Body of pancreas (tissue), 4 donors: ENCODE results near the gene MPI. TPM values are rescaled to one million over a fixed set of nuclear protein-coding genes. Genes with fewer than 3 reads are reported as not detected.
"Not testable (repeated sequence)": the region's sequence is repeated elsewhere in the genome, so short reads cannot be mapped to it uniquely, and the experiment has no call there.

Source experiments
- ATAC-seq: fragments of 150-250 bp; one replicate; pipeline ENCODE4 v1.9.1; 2016
- DNase-seq, 4 donors: peaks; one replicate each; pipeline ENCODE4 v3.0.0-alpha.2; 2019
- H3K27ac ChIP-seq, 4 donors: fragments of 200-600 bp; sonication (generic); 1 replicate in 3 of 4; 2 replicates in 1 of 4; pipeline versions ENCODE4 v1.5.1 to v1.6.1; 2016 to 2019; ENCODE audit warnings: mild to moderate bottlenecking in 1 of 4, mixed read lengths in 1 of 4, moderate library complexity in 1 of 4
- H3K27me3 ChIP-seq, 2 donors: fragments of 200-600 bp; sonication (generic); one replicate each; pipeline ENCODE4 v1.6.0; 2016; ENCODE audit warnings: mild to moderate bottlenecking in 1 of 2
- H3K36me3 ChIP-seq, 2 donors: fragments of 200-600 bp; sonication (generic); replicated peaks in 1 of 2; 2 replicates each; pipeline ENCODE4 v1.5.1; 2016; ENCODE audit warnings: low read depth in 2 of 2; ENCODE audit not compliant: insufficient read depth in 1 of 2
- H3K4me1 ChIP-seq: fragments of 200-600 bp; sonication (generic); one replicate; pipeline ENCODE4 v1.6.0; 2016
- H3K4me3 ChIP-seq, 2 donors: fragments of 200-600 bp; sonication (generic); 1 replicate in 1 of 2; 2 replicates in 1 of 2; pipeline ENCODE4 v1.5.1; 2016 to 2019
- H3K9me3 ChIP-seq, 3 donors: fragments of 200-600 bp; sonication (generic); 1 replicate in 2 of 3; 2 replicates in 1 of 3; pipeline ENCODE4 v1.5.1; 2016
- POLR2A ChIP-seq, 3 donors: fragments of 450-650 bp; IDR thresholded peaks; one replicate each; pipeline ENCODE4 v1.6.1; 2016; ENCODE audit warnings: antibody characterized with exemption in 3 of 3, mild to moderate bottlenecking in 2 of 3
- WGBS, 2 donors: methylation state at CpG; one replicate each; pipeline ENCODE4 v1.1.5; 2017; 5-methylcytosine and 5-hydroxymethylcytosine counted together
- intact Hi-C: fragments of 100-400 bp; cut with DNase I; formaldehyde crosslinking; loops from one replicate; pipeline ENCODE4 v1.15.1; 2023
- total RNA-seq, 2 donors: library from RNA; depleted of rRNA; stranded (reverse); fragments of >200 nt; gene quantifications; one replicate each; pipeline ENCODE4 v1.1.0, GENCODE V29; 2016
- TF ChIP-seq, protein P1 (sequence below), 7 experiments: fragments of 450-650 bp in 4 of 7; fragments of 200-600 bp in 3 of 7; sonication (generic) in 3 of 7; IDR thresholded peaks; one replicate each; pipeline ENCODE4 v1.5.1; 2016 to 2019; ENCODE audit warnings: antibody characterized with exemption in 7 of 7

Gene MPI
- total RNA-seq, 2 donors from 2014 or later, result 47.5 to 80.4 TPM

DNA sequence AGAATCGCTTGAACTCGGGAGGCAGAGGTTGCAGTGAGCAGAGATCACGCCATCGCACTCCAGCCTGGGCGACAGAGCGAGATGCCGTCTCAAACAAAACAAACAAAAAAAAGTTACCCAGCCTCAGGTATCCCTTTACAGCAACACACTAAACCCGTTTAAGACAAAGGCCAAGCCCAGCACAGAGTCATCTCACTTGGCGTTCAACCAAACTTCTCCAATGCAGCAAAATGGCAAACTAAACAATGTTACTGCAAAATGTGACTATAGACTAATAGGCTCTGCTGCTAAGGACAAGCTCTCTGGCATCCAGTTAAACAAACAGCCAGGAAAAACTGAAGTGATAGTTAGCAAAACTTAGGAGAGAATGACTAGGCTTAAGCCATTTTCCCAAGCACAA lies 23.2 kb downstream of the MPI start:
- H3K27ac ChIP-seq, result no peak overlapping the region
- intact Hi-C loops, result no loop called here
- ATAC-seq (no peak), DNase-seq (no peak)
- WGBS, 2 donors, result 92 to 96% methylated on average over 9 of the region's 9 CpGs
- H3K27me3 ChIP-seq, result no peaks in the 10 kb centered on the region
- H3K4me1 ChIP-seq, result no peaks in the 10 kb centered on the region
- H3K9me3 ChIP-seq, result no peaks in the 10 kb centered on the region
- no peak overlapping the region for H3K4me3 ChIP-seq
- TF ChIP-seq, protein P1, sequence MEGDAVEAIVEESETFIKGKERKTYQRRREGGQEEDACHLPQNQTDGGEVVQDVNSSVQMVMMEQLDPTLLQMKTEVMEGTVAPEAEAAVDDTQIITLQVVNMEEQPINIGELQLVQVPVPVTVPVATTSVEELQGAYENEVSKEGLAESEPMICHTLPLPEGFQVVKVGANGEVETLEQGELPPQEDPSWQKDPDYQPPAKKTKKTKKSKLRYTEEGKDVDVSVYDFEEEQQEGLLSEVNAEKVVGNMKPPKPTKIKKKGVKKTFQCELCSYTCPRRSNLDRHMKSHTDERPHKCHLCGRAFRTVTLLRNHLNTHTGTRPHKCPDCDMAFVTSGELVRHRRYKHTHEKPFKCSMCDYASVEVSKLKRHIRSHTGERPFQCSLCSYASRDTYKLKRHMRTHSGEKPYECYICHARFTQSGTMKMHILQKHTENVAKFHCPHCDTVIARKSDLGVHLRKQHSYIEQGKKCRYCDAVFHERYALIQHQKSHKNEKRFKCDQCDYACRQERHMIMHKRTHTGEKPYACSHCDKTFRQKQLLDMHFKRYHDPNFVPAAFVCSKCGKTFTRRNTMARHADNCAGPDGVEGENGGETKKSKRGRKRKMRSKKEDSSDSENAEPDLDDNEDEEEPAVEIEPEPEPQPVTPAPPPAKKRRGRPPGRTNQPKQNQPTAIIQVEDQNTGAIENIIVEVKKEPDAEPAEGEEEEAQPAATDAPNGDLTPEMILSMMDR (IDR thresholded peaks at IDR 0.05), result no peak
- TF ChIP-seq POLR2A (IDR thresholded peaks at IDR 0.05), result no peak
- H3K36me3 ChIP-seq, result peaks cover 0 to 8% of the 10 kb centered on the region in 2 donors

DNA sequence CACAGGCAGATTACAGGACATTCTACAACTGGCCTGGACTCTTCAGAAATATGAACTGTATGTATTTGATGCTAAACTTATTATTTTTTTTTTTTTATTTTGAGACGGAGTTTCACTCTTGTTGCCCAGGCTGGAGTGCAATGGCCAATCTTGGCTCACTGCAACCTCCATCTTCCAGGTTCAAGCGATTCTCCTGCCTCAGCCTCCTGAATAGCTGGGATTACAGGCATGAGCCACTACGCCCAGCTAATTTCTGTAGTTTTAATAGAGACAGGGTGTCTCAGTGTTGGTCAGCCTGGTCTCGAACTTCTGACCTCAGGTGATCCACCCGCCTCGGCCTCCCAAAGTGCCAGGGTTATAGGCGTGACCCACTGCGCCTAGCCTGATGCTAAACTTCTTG lies 24.0 kb downstream of the MPI start:
- intact Hi-C loops, H3K4me1 ChIP-seq, H3K27me3 ChIP-seq, H3K27ac ChIP-seq, ATAC-seq, DNase-seq, H3K4me3 ChIP-seq, H3K9me3 ChIP-seq: not testable (repeated sequence)
- peaks cover 0 to 14% of the 10 kb centered on the region in 2 donors for H3K36me3 ChIP-seq
- WGBS, 2 donors, result 96 to 98% methylated on average over 8 of the region's 8 CpGs

DNA sequence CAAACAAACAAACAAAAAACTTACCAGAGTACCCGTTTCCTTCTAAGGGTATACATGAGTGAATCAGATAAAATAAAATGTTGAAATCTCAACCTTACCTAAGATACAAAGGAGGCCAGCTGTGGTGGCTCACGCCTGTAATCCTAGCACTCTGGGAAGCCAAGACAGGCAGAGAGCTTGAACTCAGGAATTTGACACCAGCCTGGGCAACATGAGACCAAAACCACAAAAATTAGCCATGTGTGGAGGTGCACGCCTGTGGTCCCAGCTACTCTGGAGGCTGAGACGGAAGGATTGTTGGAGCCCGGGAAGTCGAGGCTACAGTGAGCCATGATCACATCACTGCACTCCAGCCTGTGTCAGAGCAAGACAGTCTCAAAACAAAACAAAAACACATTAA lies 27.8 kb downstream of the MPI start:
- TF ChIP-seq, protein P1 (IDR thresholded peaks at IDR 0.05), result no peak
- TF ChIP-seq POLR2A (IDR thresholded peaks at IDR 0.05), result no peak
- Histone ChIP-seq H3K9me3 (no peaks in the 10 kb centered on the region), H3K36me3 (peaks cover 0 to 31% of the 10 kb centered on the region in 2 donors), H3K27me3 (no peaks in the 10 kb centered on the region), H3K4me1 (no peaks in the 10 kb centered on the region), H3K4me3 (no peak overlapping the region), H3K27ac (no peak overlapping the region)
- no peak for DNase-seq
- intact Hi-C loops, result no loop called here
- ATAC-seq, result no peak
- WGBS, 2 donors, result 90 to 91% methylated on average over 6 of the region's 6 CpGs

DNA sequence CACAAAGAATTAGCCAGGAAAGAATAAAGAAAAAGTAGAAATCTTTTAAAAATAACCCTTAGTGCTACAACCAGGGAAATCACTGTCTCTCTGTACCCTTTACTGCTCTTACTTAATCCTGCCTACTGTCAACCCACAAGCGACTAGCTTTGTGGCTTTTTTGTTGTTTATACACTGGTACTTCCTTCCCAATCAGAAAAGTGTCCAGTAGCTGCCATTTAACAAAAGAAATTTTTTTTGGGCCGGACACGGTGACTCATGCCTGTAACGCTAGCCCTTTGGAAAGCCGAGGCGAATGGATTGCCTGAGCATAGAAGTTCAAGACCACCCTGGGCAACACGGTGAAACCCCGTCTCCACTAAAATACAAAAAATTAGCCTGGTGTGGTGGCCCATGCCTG lies 30.6 kb downstream of the MPI start:
- Histone ChIP-seq H3K27me3 (no peaks in the 10 kb centered on the region), H3K36me3 (peaks cover 0 to 37% of the 10 kb centered on the region in 2 donors), H3K9me3 (no peaks in the 10 kb centered on the region), H3K27ac (no peak overlapping the region), H3K4me3 (no peak overlapping the region), H3K4me1 (no peaks in the 10 kb centered on the region)
- 72 to 94% methylated on average over 8 of the region's 8 CpGs for WGBS, 2 donors
- no peak for DNase-seq
- ATAC-seq, result no peak
- intact Hi-C loops, result no loop called here
- no peak for TF ChIP-seq POLR2A (IDR thresholded peaks at IDR 0.05)
- TF ChIP-seq, protein P1 (IDR thresholded peaks at IDR 0.05), result no peak

DNA sequence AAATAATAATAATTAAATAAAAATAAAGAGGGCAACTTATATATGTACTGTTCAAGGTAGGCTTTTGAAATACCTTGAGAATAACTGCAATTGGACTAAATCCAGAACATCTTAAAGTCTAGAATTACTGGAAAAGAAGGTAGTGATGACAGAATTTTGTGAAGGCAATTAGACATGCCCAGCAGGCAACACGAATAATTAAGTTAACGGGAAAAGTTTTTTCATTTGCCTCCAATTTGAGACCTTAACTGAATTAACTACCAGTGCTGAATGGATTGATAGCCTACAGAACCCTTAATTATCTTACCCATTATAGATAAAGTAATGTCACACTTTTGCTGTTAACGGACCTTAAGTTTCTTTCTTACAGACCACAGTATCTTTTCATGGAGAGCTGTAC lies 34.7 kb downstream of the MPI start:
- peaks cover 2% of the 10 kb centered on the region for H3K4me1 ChIP-seq
- H3K9me3 ChIP-seq, result no peaks in the 10 kb centered on the region
- H3K36me3 ChIP-seq, result peaks cover 0 to 34% of the 10 kb centered on the region in 2 donors
- no peaks in the 10 kb centered on the region for H3K27me3 ChIP-seq
- no peak overlapping the region for H3K27ac ChIP-seq
- TF ChIP-seq, protein P1 (IDR thresholded peaks at IDR 0.05), result no peak
- TF ChIP-seq POLR2A (IDR thresholded peaks at IDR 0.05), result no peak
- DNase-seq, result no peak
- intact Hi-C loops, result no loop called here
- 89 to 92% methylated on average over 3 of the region's 3 CpGs for WGBS, 2 donors
- no peak for ATAC-seq
- no peak overlapping the region for H3K4me3 ChIP-seq
